ENCODE measurements around the gene LGALS4.

DNA sequence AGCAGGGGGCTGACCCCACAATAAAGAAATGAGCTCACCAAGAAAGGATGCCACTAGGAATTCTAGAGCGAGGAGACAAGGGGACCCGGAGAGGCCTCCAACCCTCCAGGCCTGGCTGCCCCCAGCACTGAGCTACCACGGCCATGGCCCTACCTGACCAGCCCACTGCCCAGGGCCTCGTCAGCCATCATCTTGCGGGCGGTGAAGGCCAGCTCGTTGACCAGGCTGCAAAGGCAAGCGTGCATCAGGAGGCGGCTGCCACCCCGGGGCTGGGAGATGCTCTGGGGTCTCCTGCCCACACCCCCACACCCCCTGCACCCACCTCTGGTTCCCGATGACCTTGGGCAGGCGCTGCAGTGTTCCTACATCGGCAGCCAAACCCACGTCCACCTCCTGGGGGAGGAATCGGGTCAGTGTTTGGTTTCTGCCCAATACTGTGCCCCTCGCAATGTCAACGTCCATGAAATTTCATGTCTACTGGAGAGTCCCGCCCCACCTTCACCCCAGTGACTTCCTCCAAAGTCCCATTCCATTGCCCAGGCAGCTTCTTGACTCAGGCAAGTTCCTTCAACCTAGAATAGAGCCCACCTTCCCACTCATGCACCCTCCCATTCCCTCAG, 3.5 kb upstream of the LGALS4 start:
- TF ChIP-seq, protein P1, sequence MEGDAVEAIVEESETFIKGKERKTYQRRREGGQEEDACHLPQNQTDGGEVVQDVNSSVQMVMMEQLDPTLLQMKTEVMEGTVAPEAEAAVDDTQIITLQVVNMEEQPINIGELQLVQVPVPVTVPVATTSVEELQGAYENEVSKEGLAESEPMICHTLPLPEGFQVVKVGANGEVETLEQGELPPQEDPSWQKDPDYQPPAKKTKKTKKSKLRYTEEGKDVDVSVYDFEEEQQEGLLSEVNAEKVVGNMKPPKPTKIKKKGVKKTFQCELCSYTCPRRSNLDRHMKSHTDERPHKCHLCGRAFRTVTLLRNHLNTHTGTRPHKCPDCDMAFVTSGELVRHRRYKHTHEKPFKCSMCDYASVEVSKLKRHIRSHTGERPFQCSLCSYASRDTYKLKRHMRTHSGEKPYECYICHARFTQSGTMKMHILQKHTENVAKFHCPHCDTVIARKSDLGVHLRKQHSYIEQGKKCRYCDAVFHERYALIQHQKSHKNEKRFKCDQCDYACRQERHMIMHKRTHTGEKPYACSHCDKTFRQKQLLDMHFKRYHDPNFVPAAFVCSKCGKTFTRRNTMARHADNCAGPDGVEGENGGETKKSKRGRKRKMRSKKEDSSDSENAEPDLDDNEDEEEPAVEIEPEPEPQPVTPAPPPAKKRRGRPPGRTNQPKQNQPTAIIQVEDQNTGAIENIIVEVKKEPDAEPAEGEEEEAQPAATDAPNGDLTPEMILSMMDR (IDR thresholded peaks at IDR 0.05; ENCODE audit: insufficient read depth, low read depth, low read length): no peak
- no peak for TF ChIP-seq EZH2 (IDR thresholded peaks at IDR 0.05; ENCODE audit: insufficient read depth, low read length)
